ENCODE data around the gene SCAF1. TPM values are rescaled to one million over a fixed set of nuclear protein-coding genes. Genes with fewer than 3 reads are reported as not detected.
A peak's percentile ranks its signal among the peaks of the same experiment; 100 is the strongest.

The SCAF1 gene
- total and polyA plus RNA-seq, 2 of the 13 experiments (the other 11 are each of a cell fraction or from before 2014, with no cell fraction given), result 3.3 to 6.1 TPM

DNA sequence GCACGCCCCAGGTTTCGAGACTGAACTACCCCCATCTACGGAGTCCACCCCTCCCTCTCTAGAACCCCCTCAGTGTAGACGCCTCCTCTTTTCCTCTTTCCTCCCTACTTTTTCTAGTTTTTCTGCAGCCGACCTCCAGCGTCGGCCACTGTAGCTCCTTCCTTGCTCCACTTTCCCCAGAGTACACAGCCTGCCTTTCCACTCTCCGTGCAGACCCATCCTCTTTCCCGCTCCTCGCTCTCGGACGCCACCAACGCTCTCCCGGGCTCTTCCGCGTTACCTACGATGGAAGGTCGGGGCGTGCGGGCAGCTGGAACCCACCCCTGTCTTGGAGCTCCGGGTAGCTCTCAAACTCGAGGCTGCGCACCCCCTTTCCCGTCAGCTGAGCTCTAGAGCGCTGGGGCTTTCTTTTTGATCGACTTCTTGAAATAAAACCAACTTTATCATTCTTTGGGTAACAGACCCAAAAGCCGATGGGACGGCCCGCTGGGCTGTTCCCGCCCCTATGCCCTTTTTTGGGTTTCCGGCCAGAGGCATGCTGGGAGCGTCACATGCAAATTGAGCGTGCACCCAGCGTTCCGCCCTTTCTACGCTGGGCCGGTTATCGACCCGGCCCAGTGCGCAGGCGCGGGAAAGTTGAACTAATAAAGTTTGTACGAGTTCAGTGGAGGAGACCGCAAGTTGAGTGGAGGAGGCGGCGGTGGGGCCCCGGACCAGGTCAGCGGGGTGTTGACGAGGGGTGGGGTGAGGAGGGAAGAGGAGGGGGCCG, 23.5 kb downstream of the SCAF1 start, which contains the start of the genes BCL2L12 and IRF3 (continued):
- TF ChIP-seq, protein P1, sequence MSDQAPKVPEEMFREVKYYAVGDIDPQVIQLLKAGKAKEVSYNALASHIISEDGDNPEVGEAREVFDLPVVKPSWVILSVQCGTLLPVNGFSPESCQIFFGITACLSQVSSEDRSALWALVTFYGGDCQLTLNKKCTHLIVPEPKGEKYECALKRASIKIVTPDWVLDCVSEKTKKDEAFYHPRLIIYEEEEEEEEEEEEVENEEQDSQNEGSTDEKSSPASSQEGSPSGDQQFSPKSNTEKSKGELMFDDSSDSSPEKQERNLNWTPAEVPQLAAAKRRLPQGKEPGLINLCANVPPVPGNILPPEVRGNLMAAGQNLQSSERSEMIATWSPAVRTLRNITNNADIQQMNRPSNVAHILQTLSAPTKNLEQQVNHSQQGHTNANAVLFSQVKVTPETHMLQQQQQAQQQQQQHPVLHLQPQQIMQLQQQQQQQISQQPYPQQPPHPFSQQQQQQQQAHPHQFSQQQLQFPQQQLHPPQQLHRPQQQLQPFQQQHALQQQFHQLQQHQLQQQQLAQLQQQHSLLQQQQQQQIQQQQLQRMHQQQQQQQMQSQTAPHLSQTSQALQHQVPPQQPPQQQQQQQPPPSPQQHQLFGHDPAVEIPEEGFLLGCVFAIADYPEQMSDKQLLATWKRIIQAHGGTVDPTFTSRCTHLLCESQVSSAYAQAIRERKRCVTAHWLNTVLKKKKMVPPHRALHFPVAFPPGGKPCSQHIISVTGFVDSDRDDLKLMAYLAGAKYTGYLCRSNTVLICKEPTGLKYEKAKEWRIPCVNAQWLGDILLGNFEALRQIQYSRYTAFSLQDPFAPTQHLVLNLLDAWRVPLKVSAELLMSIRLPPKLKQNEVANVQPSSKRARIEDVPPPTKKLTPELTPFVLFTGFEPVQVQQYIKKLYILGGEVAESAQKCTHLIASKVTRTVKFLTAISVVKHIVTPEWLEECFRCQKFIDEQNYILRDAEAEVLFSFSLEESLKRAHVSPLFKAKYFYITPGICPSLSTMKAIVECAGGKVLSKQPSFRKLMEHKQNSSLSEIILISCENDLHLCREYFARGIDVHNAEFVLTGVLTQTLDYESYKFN (CRISPR knock-in tag; conservative IDR thresholded peaks at IDR 0.05), result peak; percentile 42
- TF ChIP-seq TARDBP (CRISPR knock-in tag; IDR thresholded peaks at IDR 0.05) (no peak), SRF (IDR thresholded peaks at IDR 0.05; ENCODE audit: low read depth, low read length) (peak; percentile 100), ZNF382 (CRISPR knock-in tag; IDR thresholded peaks at IDR 0.05; ENCODE audit: borderline replicate concordance) (no peak), RXRA (CRISPR knock-in tag; IDR thresholded peaks at IDR 0.05) (no peak), ZNF567 (CRISPR knock-in tag; IDR thresholded peaks at IDR 0.05; ENCODE audit: borderline replicate concordance) (peak; percentile 61; the same call in 1 of the 2 replicates), FOXK1 (CRISPR knock-in tag; IDR thresholded peaks at IDR 0.05; ENCODE audit: borderline replicate concordance, low read depth) (peak; percentile 64; the same call in 1 of the 2 replicates), RBM22 (optimal IDR thresholded peaks at IDR 0.05; ENCODE audit: low read length) (no peak), PHF8 (CRISPR knock-in tag; IDR thresholded peaks at IDR 0.05) (peak; percentile 64; the same call in 1 of the 2 replicates), NR2C2 (CRISPR knock-in tag; IDR thresholded peaks at IDR 0.05; ENCODE audit: borderline replicate concordance) (peak; percentile 71), KLF9 (CRISPR knock-in tag; IDR thresholded peaks at IDR 0.05; ENCODE audit: low read depth) (no peak), KLF12 (CRISPR knock-in tag; IDR thresholded peaks at IDR 0.05; ENCODE audit: borderline replicate concordance) (0 out of 2 replicates have a peak, but pooled peaks have one; percentile 52), REL (CRISPR knock-in tag; conservative IDR thresholded peaks at IDR 0.05) (no peak)
- TF ChIP-seq, protein P2, sequence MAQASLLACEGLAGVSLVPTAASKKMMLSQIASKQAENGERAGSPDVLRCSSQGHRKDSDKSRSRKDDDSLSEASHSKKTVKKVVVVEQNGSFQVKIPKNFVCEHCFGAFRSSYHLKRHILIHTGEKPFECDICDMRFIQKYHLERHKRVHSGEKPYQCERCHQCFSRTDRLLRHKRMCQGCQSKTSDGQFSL (CRISPR knock-in tag; IDR thresholded peaks at IDR 0.05), result 0 out of 2 replicates have a peak, but pooled peaks have one; percentile 26
- TF ChIP-seq, protein P3, sequence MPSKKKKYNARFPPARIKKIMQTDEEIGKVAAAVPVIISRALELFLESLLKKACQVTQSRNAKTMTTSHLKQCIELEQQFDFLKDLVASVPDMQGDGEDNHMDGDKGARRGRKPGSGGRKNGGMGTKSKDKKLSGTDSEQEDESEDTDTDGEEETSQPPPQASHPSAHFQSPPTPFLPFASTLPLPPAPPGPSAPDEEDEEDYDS (CRISPR knock-in tag; IDR thresholded peaks at IDR 0.05), result peak; percentile 45; the same call in 1 of the 2 replicates
- TF ChIP-seq, protein P4, sequence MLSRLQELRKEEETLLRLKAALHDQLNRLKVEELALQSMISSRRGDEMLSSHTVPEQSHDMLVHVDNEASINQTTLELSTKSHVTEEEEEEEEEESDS (CRISPR knock-in tag; IDR thresholded peaks at IDR 0.05; ENCODE audit: borderline replicate concordance), result peak; percentile 94
- TF ChIP-seq, protein P5, sequence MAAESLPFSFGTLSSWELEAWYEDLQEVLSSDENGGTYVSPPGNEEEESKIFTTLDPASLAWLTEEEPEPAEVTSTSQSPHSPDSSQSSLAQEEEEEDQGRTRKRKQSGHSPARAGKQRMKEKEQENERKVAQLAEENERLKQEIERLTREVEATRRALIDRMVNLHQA (CRISPR knock-in tag; IDR thresholded peaks at IDR 0.05), result no peak
- TF ChIP-seq, protein P6, sequence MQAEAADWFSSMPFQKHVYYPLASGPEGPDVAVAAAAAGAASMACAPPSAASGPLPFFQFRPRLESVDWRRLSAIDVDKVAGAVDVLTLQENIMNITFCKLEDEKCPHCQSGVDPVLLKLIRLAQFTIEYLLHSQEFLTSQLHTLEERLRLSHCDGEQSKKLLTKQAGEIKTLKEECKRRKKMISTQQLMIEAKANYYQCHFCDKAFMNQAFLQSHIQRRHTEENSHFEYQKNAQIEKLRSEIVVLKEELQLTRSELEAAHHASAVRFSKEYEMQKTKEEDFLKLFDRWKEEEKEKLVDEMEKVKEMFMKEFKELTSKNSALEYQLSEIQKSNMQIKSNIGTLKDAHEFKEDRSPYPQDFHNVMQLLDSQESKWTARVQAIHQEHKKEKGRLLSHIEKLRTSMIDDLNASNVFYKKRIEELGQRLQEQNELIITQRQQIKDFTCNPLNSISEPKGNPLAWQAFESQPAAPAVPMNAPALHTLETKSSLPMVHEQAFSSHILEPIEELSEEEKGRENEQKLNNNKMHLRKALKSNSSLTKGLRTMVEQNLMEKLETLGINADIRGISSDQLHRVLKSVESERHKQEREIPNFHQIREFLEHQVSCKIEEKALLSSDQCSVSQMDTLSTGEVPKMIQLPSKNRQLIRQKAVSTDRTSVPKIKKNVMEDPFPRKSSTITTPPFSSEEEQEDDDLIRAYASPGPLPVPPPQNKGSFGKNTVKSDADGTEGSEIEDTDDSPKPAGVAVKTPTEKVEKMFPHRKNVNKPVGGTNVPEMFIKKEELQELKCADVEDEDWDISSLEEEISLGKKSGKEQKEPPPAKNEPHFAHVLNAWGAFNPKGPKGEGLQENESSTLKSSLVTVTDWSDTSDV (CRISPR knock-in tag; IDR thresholded peaks at IDR 0.05), result no peak
- TF ChIP-seq, protein P7, sequence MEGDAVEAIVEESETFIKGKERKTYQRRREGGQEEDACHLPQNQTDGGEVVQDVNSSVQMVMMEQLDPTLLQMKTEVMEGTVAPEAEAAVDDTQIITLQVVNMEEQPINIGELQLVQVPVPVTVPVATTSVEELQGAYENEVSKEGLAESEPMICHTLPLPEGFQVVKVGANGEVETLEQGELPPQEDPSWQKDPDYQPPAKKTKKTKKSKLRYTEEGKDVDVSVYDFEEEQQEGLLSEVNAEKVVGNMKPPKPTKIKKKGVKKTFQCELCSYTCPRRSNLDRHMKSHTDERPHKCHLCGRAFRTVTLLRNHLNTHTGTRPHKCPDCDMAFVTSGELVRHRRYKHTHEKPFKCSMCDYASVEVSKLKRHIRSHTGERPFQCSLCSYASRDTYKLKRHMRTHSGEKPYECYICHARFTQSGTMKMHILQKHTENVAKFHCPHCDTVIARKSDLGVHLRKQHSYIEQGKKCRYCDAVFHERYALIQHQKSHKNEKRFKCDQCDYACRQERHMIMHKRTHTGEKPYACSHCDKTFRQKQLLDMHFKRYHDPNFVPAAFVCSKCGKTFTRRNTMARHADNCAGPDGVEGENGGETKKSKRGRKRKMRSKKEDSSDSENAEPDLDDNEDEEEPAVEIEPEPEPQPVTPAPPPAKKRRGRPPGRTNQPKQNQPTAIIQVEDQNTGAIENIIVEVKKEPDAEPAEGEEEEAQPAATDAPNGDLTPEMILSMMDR (CRISPR knock-in tag; IDR thresholded peaks at IDR 0.05), result peak; percentile 33; the same call in 1 of the 2 replicates

Measured in HepG2 (cell line).